Thyroid gland (tissue), 4 donors: Measurements from ENCODE around the gene ABLIM1.

Source experiments
- POLR2A ChIP-seq, 2 donors: fragments of 450-650 bp; IDR thresholded peaks; one replicate each; pipeline ENCODE4 v1.6.1; 2017; ENCODE audit warnings: antibody characterized with exemption in 2 of 2, mild to moderate bottlenecking in 2 of 2, moderate library complexity in 1 of 2
- TF ChIP-seq, protein P1 (sequence below), 6 experiments: fragments of 200-600 bp in 3 of 6; fragments of 450-650 bp in 3 of 6; sonication (generic) in 3 of 6; IDR thresholded peaks; one replicate each; pipeline ENCODE4 v1.5.1; 2016 to 2019; ENCODE audit warnings: antibody characterized with exemption in 6 of 6, mild to moderate bottlenecking in 2 of 6, inconsistent platforms in 1 of 6, moderate library complexity in 1 of 6

GRCh38 chr10:114577133-114577532 lies 80.9 kb downstream of the ABLIM1 start:
- TF ChIP-seq, protein P1, sequence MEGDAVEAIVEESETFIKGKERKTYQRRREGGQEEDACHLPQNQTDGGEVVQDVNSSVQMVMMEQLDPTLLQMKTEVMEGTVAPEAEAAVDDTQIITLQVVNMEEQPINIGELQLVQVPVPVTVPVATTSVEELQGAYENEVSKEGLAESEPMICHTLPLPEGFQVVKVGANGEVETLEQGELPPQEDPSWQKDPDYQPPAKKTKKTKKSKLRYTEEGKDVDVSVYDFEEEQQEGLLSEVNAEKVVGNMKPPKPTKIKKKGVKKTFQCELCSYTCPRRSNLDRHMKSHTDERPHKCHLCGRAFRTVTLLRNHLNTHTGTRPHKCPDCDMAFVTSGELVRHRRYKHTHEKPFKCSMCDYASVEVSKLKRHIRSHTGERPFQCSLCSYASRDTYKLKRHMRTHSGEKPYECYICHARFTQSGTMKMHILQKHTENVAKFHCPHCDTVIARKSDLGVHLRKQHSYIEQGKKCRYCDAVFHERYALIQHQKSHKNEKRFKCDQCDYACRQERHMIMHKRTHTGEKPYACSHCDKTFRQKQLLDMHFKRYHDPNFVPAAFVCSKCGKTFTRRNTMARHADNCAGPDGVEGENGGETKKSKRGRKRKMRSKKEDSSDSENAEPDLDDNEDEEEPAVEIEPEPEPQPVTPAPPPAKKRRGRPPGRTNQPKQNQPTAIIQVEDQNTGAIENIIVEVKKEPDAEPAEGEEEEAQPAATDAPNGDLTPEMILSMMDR (IDR thresholded peaks at IDR 0.05), result no peak
- no peak for TF ChIP-seq POLR2A (IDR thresholded peaks at IDR 0.05)
